MCF 10A (cell line): ENCODE data around the gene UBE2D1. TPM values are rescaled to one million over a fixed set of nuclear protein-coding genes. Genes with fewer than 3 reads are reported as not detected.

ENCODE experiments used
- BruUV-seq: library from RNA; stranded (reverse); fragments of 400-500 nt; replicated peaks from 2 replicates; lab custom pipeline; 2021; lab: Mats Ljungman, UMichigan
- CTCF ChIA-PET: fragments of 300-600 bp; sonication (Branson Sonifier 250); formaldehyde crosslinking; extraction: SDS; loops from one replicate; lab custom pipeline; 2021; ENCODE audit warnings: antibody characterized with exemption, inconsistent platforms; lab: Yijun Ruan, JAX
- POLR2A ChIA-PET: fragments of 300-600, 350-650 bp; sonication (Branson Sonifier 250); formaldehyde crosslinking; extraction: SDS; loops from one replicate; lab custom pipeline; 2020; ENCODE audit warnings: antibody characterized with exemption, inconsistent platforms; lab: Yijun Ruan, JAX
- DNase-seq: peaks from one replicate; pipeline ENCODE4 v3.0.0-alpha.2; 2018; ENCODE audit not compliant: unreplicated experiment
- H3K27ac Mint-ChIP-seq: one replicate; pipeline ENCODE4 v1.8.0; 2022; ENCODE audit warnings: mild to moderate bottlenecking, low read depth, mixed read lengths; ENCODE audit not compliant: unreplicated experiment
- H3K27me3 Mint-ChIP-seq: one replicate; pipeline ENCODE4 v1.8.0; 2022; ENCODE audit warnings: mixed read lengths; ENCODE audit not compliant: insufficient read depth, unreplicated experiment
- H3K36me3 Mint-ChIP-seq: one replicate; pipeline ENCODE4 v1.8.0; 2022; ENCODE audit warnings: mild to moderate bottlenecking, moderate library complexity, mixed read lengths; ENCODE audit not compliant: insufficient read depth, unreplicated experiment
- H3K4me1 Mint-ChIP-seq: one replicate; pipeline ENCODE4 v1.8.0; 2022; ENCODE audit warnings: mixed read lengths; ENCODE audit not compliant: insufficient read depth, unreplicated experiment
- H3K4me3 Mint-ChIP-seq: one replicate; pipeline ENCODE4 v1.8.0; 2022; ENCODE audit warnings: mild to moderate bottlenecking, moderate library complexity, mixed read lengths; ENCODE audit not compliant: unreplicated experiment
- H3K9me3 Mint-ChIP-seq: one replicate; pipeline ENCODE4 v1.8.0; 2022; ENCODE audit warnings: mixed read lengths; ENCODE audit not compliant: unreplicated experiment
- CTCF ChIP-seq: fragments of 200-600 bp; IDR thresholded peaks from one replicate; pipeline ENCODE4 v1.8.0; 2022; ENCODE audit warnings: antibody characterized with exemption, mild to moderate bottlenecking; ENCODE audit not compliant: unreplicated experiment
- intact Hi-C: fragments of 100-400 bp; cut with micrococcal nuclease; formaldehyde crosslinking; loops from 2 replicates; pipeline ENCODE4 v1.14.1; 2022
- total RNA-seq: library from RNA; stranded (reverse); gene quantifications from 2 replicates; pipeline ENCODE4 v1.2.3, GENCODE V29; 2022

The UBE2D1 gene
- total RNA-seq, 1 experiment from 2014 or later, result 12.2 TPM

GRCh38 chr10:58331646-58332045, 3.2 kb upstream of the UBE2D1 start:
- no peak overlapping the region for H3K27ac Mint-ChIP-seq
- H3K9me3 Mint-ChIP-seq, result no peaks in the 10 kb centered on the region
- DNase-seq, result no peak
- BruUV-seq, result no TSS peak
- H3K4me3 Mint-ChIP-seq, result no peak overlapping the region
- ChIA-PET POLR2A (interaction anchor here (0.7 kb wide), 1 partner anchor 227 kb away, joined by 3 read pairs; no protein-coding TSS in a partner anchor), CTCF (interaction anchor here (0.6 to 0.7 kb wide), 3 partner anchors 54 to 487 kb away, joined by 3 to 5 read pairs (median 3); no protein-coding TSS in a partner anchor)
- H3K36me3 Mint-ChIP-seq, result no peaks in the 10 kb centered on the region
- peaks cover 7% of the 10 kb centered on the region for H3K4me1 Mint-ChIP-seq
- no peak for TF ChIP-seq CTCF
- no peaks in the 10 kb centered on the region for H3K27me3 Mint-ChIP-seq
- intact Hi-C loops, result no loop called here

GRCh38 chr10:58335306-58336005, 650 bp downstream of the UBE2D1 start:
- ChIA-PET POLR2A (interaction anchor here (0.6 to 5.5 kb wide), 13 partner anchors 12 to 69 kb away, joined by 3 to 50 read pairs (median 4); partner anchors contain the start of genes CISD1, IPMK and TFAM), CTCF (interaction anchor here (1.0 to 1.2 kb wide), 3 partner anchors 16 to 49 kb away, joined by 3 to 6 read pairs (median 3); no protein-coding TSS in a partner anchor)
- DNase-seq, result peak; percentile 48
- Mint-ChIP-seq H3K27me3 (no peaks in the 10 kb centered on the region), H3K9me3 (no peaks in the 10 kb centered on the region), H3K27ac (peak overlapping the region; percentile 86), H3K4me3 (peak overlapping the region; percentile 95), H3K4me1 (peaks cover 13% of the 10 kb centered on the region), H3K36me3 (no peaks in the 10 kb centered on the region)
- intact Hi-C loops, result loop anchor here (2.0 kb wide), 1 partner anchor 49 kb away; the partner anchor contains the start of gene TFAM
- no peak for TF ChIP-seq CTCF
- no TSS peak for BruUV-seq

DNA sequence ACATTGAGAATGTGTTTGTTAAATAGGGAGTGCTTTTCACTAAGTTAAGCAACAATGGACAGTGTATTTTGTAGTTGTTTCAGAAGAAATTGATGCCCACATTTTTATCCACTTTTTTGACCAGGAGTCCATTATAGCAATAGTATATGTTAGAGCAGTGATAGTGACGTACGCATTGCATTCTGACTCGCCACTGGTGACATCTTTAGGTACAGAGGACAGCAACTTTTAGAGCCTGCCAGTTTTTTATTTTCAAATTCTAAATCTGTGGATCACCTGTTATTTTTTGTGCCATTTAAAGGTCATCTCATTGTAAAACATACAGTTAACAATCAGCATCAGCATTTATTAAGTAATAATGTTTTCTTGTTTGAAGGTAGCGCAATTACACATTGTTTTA, 1.4 kb downstream of the UBE2D1 start:
- no TSS peak for BruUV-seq
- intact Hi-C loops, result no loop called here
- DNase-seq, result no peak

More for the DNA sequence above, 1.4 kb downstream of the UBE2D1 start:
- Mint-ChIP-seq H3K4me1 (peaks cover 13% of the 10 kb centered on the region), H3K27me3 (no peaks in the 10 kb centered on the region), H3K27ac (peak overlapping the region; percentile 86), H3K36me3 (no peaks in the 10 kb centered on the region), H3K9me3 (no peaks in the 10 kb centered on the region), H3K4me3 (peak overlapping the region; percentile 95)
- TF ChIP-seq CTCF, result no peak
- POLR2A ChIA-PET, result interaction anchor here (0.9 to 5.5 kb wide), 6 partner anchors 12 to 67 kb away, joined by 3 to 50 read pairs (median 5); partner anchors contain the start of genes CISD1, IPMK and TFAM
- CTCF ChIA-PET, result no interaction called here
